ENCODE measurements around the gene LCLAT1.

Gene LCLAT1

DNA sequence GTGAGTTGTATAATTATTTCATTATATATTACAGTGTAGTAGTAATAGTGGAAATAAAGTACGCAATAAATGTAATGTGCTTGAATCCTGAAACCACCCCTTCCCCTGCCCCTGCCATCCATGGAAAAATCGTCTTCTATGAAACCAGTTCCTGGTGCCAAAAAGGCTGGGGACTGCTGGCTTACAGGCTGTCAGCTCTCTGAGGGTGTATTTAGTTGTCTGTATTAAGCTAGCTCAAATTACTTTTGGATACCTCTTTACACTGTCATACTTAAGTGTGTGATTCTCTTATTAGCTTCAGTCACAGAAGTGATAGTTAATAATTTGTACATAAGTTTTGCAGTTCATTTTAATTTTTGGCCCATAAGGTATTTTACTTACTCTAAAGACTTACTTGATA lies 29.6 kb downstream of the LCLAT1 start:
- no peaks in the 10 kb centered on the region for H3K27me3 ChIP-seq (ENCODE audit: insufficient read depth, low read length)
- peaks cover 33% of the 10 kb centered on the region for H3K79me2 ChIP-seq (ENCODE audit: insufficient read depth, low read length)
- H3K36me3 ChIP-seq (ENCODE audit: insufficient read depth, low read length): 0 out of 2 replicates have a peak, but pooled peaks cover 4% of the 10 kb centered on the region

DNA sequence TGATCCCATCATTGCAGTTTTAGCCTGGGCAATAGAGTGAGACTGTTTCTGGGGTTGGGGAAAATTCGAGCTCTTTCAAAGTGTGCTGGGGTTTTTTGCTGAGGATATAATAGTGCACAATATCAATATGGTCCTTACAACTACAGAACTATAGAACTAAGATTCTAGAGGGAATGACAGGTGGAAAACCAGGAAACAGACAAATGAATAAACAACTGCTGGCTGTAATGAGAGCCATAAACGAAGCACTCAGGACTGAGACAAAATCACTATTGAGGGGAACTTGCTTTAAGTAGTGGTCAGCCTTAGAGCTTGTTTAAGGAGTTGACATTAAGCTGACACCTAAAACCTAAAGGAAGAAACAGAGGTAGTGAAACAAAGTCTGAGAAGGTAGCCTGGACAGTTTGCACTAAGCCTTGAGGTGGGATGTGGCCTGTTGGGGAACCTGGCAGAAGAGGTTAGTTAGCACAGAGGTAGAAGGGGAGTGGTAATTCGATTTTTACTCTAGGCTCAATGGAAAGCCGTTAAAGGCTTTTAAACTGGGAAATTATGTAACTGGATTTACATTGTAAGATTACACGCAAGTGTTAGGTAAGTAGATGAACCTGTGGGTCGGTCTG lies 33.8 kb downstream of the LCLAT1 start:
- Histone ChIP-seq H3K36me3 (ENCODE audit: insufficient read depth, low read length) (0 out of 2 replicates have a peak, but pooled peaks cover 4% of the 10 kb centered on the region), H3K9me3 (ENCODE audit: low read length) (no peaks in the 10 kb centered on the region), H3K4me1 (ENCODE audit: insufficient read depth, low read length, severe bottlenecking) (no peaks in the 10 kb centered on the region), H2AFZ (ENCODE audit: low read length) (no peak overlapping the region), H4K20me1 (ENCODE audit: insufficient read depth, low read length) (no peaks in the 10 kb centered on the region), H3K9me2 (ENCODE audit: low read depth, low read length) (no peaks in the 10 kb centered on the region), H3K27ac (ENCODE audit: low read depth, low read length, poor library complexity, severe bottlenecking) (no peak overlapping the region), H3K4me3 (ENCODE audit: low read depth, low read length, poor library complexity, severe bottlenecking) (no peak overlapping the region), H3K79me2 (ENCODE audit: insufficient read depth, low read length) (peaks cover 7% of the 10 kb centered on the region), H3K4me2 (ENCODE audit: low read length) (no peak overlapping the region), H3F3A (ENCODE audit: insufficient read depth, low read length) (no peaks in the 10 kb centered on the region), H3K27me3 (ENCODE audit: insufficient read depth, low read length) (no peaks in the 10 kb centered on the region), H3K9ac (ENCODE audit: low read length) (no peak overlapping the region)
- no peak for TF ChIP-seq EZH2 (IDR thresholded peaks at IDR 0.05; ENCODE audit: borderline replicate concordance, low read length)
- TF ChIP-seq, protein P1, sequence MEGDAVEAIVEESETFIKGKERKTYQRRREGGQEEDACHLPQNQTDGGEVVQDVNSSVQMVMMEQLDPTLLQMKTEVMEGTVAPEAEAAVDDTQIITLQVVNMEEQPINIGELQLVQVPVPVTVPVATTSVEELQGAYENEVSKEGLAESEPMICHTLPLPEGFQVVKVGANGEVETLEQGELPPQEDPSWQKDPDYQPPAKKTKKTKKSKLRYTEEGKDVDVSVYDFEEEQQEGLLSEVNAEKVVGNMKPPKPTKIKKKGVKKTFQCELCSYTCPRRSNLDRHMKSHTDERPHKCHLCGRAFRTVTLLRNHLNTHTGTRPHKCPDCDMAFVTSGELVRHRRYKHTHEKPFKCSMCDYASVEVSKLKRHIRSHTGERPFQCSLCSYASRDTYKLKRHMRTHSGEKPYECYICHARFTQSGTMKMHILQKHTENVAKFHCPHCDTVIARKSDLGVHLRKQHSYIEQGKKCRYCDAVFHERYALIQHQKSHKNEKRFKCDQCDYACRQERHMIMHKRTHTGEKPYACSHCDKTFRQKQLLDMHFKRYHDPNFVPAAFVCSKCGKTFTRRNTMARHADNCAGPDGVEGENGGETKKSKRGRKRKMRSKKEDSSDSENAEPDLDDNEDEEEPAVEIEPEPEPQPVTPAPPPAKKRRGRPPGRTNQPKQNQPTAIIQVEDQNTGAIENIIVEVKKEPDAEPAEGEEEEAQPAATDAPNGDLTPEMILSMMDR (IDR thresholded peaks at IDR 0.05; ENCODE audit: low read length): no peak

More for the DNA sequence above, 29.6 kb downstream of the LCLAT1 start:
- H2AFZ ChIP-seq (ENCODE audit: low read length): no peak overlapping the region
- H3K27ac ChIP-seq (ENCODE audit: low read depth, low read length, poor library complexity, severe bottlenecking): no peak overlapping the region
- H4K20me1 ChIP-seq (ENCODE audit: insufficient read depth, low read length): no peaks in the 10 kb centered on the region
- no peaks in the 10 kb centered on the region for H3F3A ChIP-seq (ENCODE audit: insufficient read depth, low read length)
- no peaks in the 10 kb centered on the region for H3K9me2 ChIP-seq (ENCODE audit: low read depth, low read length)
- no peak overlapping the region for H3K9ac ChIP-seq (ENCODE audit: low read length)
- no peak overlapping the region for H3K4me3 ChIP-seq (ENCODE audit: low read depth, low read length, poor library complexity, severe bottlenecking)
- peaks cover 10% of the 10 kb centered on the region for H3K4me1 ChIP-seq (ENCODE audit: insufficient read depth, low read length, severe bottlenecking)
- H3K9me3 ChIP-seq (ENCODE audit: low read length): no peaks in the 10 kb centered on the region
- TF ChIP-seq EZH2 (IDR thresholded peaks at IDR 0.05; ENCODE audit: borderline replicate concordance, low read length): no peak
- TF ChIP-seq, protein P1 (IDR thresholded peaks at IDR 0.05; ENCODE audit: low read length): no peak
- H3K4me2 ChIP-seq (ENCODE audit: low read length): no peak overlapping the region

DNA sequence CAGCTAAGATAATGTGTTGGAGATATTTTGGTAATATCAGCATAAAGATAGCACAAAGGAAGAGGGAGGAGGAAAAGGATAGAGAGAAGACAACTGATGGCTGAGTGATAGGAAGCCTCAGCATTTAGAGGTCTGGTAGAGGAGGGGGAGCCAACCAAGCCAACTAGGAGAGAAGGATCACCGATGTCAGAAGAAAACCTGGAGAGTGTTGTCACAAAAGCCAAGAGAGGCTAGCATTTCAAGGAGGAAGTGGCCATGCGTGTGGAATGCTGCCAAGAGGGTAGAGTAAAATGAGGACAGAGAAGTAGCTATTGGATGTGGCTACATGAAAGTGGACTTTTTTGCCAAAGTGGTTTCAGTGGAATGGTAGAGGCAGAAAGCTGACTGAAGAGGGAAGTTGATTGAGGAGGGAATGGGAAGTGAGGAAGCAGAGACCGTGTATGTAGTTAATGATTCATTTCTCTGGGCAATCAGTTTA lies 34.3 kb downstream of the LCLAT1 start:
- Histone ChIP-seq H3K4me1 (ENCODE audit: insufficient read depth, low read length, severe bottlenecking) (no peaks in the 10 kb centered on the region), H3K9me3 (ENCODE audit: low read length) (no peaks in the 10 kb centered on the region), H3K79me2 (ENCODE audit: insufficient read depth, low read length) (peaks cover 9% of the 10 kb centered on the region), H3K27ac (ENCODE audit: low read depth, low read length, poor library complexity, severe bottlenecking) (no peak overlapping the region), H3K9ac (ENCODE audit: low read length) (no peak overlapping the region), H3K4me2 (ENCODE audit: low read length) (no peak overlapping the region), H4K20me1 (ENCODE audit: insufficient read depth, low read length) (no peaks in the 10 kb centered on the region), H2AFZ (ENCODE audit: low read length) (no peak overlapping the region), H3K4me3 (ENCODE audit: low read depth, low read length, poor library complexity, severe bottlenecking) (no peak overlapping the region), H3K9me2 (ENCODE audit: low read depth, low read length) (no peaks in the 10 kb centered on the region), H3K27me3 (ENCODE audit: insufficient read depth, low read length) (no peaks in the 10 kb centered on the region), H3F3A (ENCODE audit: insufficient read depth, low read length) (no peaks in the 10 kb centered on the region), H3K36me3 (ENCODE audit: insufficient read depth, low read length) (0 out of 2 replicates have a peak, but pooled peaks cover 4% of the 10 kb centered on the region)
- no peak for TF ChIP-seq EZH2 (IDR thresholded peaks at IDR 0.05; ENCODE audit: borderline replicate concordance, low read length)
- TF ChIP-seq, protein P1 (IDR thresholded peaks at IDR 0.05; ENCODE audit: low read length): no peak

Data from OCI-LY1 (cell line).